Measurements from ENCODE around the gene NCOA3. TPM values are rescaled to one million over a fixed set of nuclear protein-coding genes. Genes with fewer than 3 reads are reported as not detected.

Gene NCOA3
- total RNA-seq, 1 experiment from 2014 or later: 23.3 TPM

GRCh38 chr20:47546184-47547033 is 44.7 kb downstream of the NCOA3 start:
- Histone ChIP-seq H2BK15ac (ENCODE audit: low read depth, low read length) (no peak overlapping the region), H2BK5ac (ENCODE audit: insufficient read length, low read length) (peak overlapping the region; percentile 72), H4K20me1 (ENCODE audit: control insufficient read depth, insufficient read depth, insufficient read length) (no peaks in the 10 kb centered on the region), H3K27me3 (ENCODE audit: insufficient read depth, low read length) (no peaks in the 10 kb centered on the region), H2BK20ac (ENCODE audit: low read depth, low read length, poor library complexity, severe bottlenecking) (no peak overlapping the region), H3K56ac (ENCODE audit: insufficient read length, low read depth, low read length) (no peak overlapping the region), H3K9ac (ENCODE audit: extremely low read depth, insufficient read length, low read length) (no peak overlapping the region), H3K18ac (ENCODE audit: insufficient read length, low read depth, low read length) (peak overlapping the region; percentile 36), H4K5ac (ENCODE audit: insufficient read length, low read depth, low read length) (no peak overlapping the region), H2AK5ac (ENCODE audit: insufficient read length, low read length) (no peak overlapping the region), H3K14ac (ENCODE audit: insufficient read depth, low read length) (peak overlapping the region; percentile 55; the same call in 1 of the 2 replicates), H3K79me2 (ENCODE audit: insufficient read depth, low read length) (peaks cover 5% of the 10 kb centered on the region; the same call in 1 of the 2 replicates), H4K91ac (ENCODE audit: insufficient read length, low read depth, low read length) (no peak overlapping the region), H2BK12ac (ENCODE audit: insufficient read length, low read depth, low read length) (no peak overlapping the region), H3K23ac (ENCODE audit: insufficient read length, low read depth, low read length) (no peak overlapping the region), H3K4me2 (ENCODE audit: insufficient read depth, insufficient read length, low read length) (no peak overlapping the region), H2AFZ (ENCODE audit: low read length) (no peak overlapping the region), H3T11ph (ENCODE audit: low read length) (no peak overlapping the region), H3K27ac (ENCODE audit: insufficient read length, low read depth, low read length) (no peak overlapping the region), H3K4ac (ENCODE audit: low read depth, low read length) (no peak overlapping the region), H3K9me3 (ENCODE audit: control insufficient read depth, low read depth, low read length) (no peaks in the 10 kb centered on the region), H2BK120ac (ENCODE audit: low read depth, low read length, poor library complexity, severe bottlenecking) (no peak overlapping the region), H3K23me2 (ENCODE audit: insufficient read length, low read depth, low read length, poor library complexity, severe bottlenecking) (no peaks in the 10 kb centered on the region), H3K79me1 (ENCODE audit: insufficient read depth, low read depth, low read length, poor library complexity, severe bottlenecking) (peaks cover 9% of the 10 kb centered on the region), H4K8ac (replicated peaks; ENCODE audit: insufficient read length, low read depth, low read length) (no peak overlapping the region), H3K4me1 (ENCODE audit: insufficient read depth, low read length) (peaks cover 2% of the 10 kb centered on the region; the same call in 1 of the 2 replicates)
- Mint-ChIP-seq H3K36me3 (ENCODE audit: insufficient read depth in 1 of 3, low read depth in 3 of 3) (peaks cover 0 to 3% (median 0%) of the 10 kb centered on the region in 3 experiments; a peak in 2 of 7 replicates), H3K4me1 (peaks cover 34 to 55% of the 10 kb centered on the region in 2 experiments), H3K27ac (peak overlapping the region in 2 of 3 experiments; percentile 0 to 68; a peak in 3 of 7 replicates), H3K9me3 (no peaks in the 10 kb centered on the region), H3K27me3 (ENCODE audit: low read depth) (no peaks in the 10 kb centered on the region), H3K4me3 (no peak overlapping the region)
- DNase-seq: no peak
- WGBS (ENCODE audit: extremely low coverage, insufficient read length, low lambda C conversion rate): no CpG with 5 or more reads among the region's 13 CpGs
- TF ChIP-seq, protein P1, sequence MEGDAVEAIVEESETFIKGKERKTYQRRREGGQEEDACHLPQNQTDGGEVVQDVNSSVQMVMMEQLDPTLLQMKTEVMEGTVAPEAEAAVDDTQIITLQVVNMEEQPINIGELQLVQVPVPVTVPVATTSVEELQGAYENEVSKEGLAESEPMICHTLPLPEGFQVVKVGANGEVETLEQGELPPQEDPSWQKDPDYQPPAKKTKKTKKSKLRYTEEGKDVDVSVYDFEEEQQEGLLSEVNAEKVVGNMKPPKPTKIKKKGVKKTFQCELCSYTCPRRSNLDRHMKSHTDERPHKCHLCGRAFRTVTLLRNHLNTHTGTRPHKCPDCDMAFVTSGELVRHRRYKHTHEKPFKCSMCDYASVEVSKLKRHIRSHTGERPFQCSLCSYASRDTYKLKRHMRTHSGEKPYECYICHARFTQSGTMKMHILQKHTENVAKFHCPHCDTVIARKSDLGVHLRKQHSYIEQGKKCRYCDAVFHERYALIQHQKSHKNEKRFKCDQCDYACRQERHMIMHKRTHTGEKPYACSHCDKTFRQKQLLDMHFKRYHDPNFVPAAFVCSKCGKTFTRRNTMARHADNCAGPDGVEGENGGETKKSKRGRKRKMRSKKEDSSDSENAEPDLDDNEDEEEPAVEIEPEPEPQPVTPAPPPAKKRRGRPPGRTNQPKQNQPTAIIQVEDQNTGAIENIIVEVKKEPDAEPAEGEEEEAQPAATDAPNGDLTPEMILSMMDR (conservative IDR thresholded peaks at IDR 0.05): no peak

Data from H9 (cell line).